Left colon (tissue), 2 donors: Measurements from ENCODE around the gene PROC. TPM values are rescaled to one million over a fixed set of nuclear protein-coding genes. Genes with fewer than 3 reads are reported as not detected.

Experiments
- ATAC-seq: fragments of 200-7000 bp; cut with Tn5 transposase; one replicate; pipeline ENCODE4 v1.9.1; 2020; ENCODE audit warnings: mild to moderate bottlenecking, moderate library complexity
- DNase-seq, 2 donors: peaks; one replicate each; pipeline ENCODE4 v3.0.0-alpha.2; 2020
- intact Hi-C, 2 donors: fragments of 100-400 bp; cut with DNase I in 1 of 2; cut with micrococcal nuclease in 1 of 2; formaldehyde crosslinking; loops; one replicate each; pipeline versions ENCODE4 v1.11.2 to v1.14.0; 2022; cut with DNase I, micrococcal nuclease
- long read RNA-seq: library from polyadenylated mRNA; unstranded; transcript quantifications from one replicate; pipeline ENCODE4 v2.0.0, GENCODE V29; 2021
- total RNA-seq, 2 donors: library from RNA; stranded (reverse); fragmentation: NEBNext Ultra II Directional; extraction: Animal tissue kit (Norgen Biotek cat#: 25700); gene quantifications; one replicate each; pipeline ENCODE4 v1.2.1, GENCODE V29; 2021
- donor health status: DM: no; HTN: no; CAD: no.
- donor health status: DM: yes; HTN: yes; CAD: no.

The PROC gene
- 1 to 10 TPM; 2.9 to 3.6 TPM for total RNA-seq
- long read RNA-seq, partial matches to known transcripts, result 0 of 1 reads
- long read RNA-seq, other reads (novel, unspliced or antisense), result 0 of 1 reads

GRCh38 chr2:127418300-127419111 lies at the start of gene PROC:
PROC (plus strand) TSS chr2:127418427; CDS start chr2:127419943, 1,516 bp downstream.
- DNase-seq (no peak), ATAC-seq (no peak)
- intact Hi-C loops, result no loop called here

GRCh38 chr2:127370010-127370409 lies 48.2 kb upstream of the PROC start:
- intact Hi-C loops, result no loop called here
- no peak for ATAC-seq
- DNase-seq, result no peak

- intact Hi-C loops, result no loop called here
- ATAC-seq (no peak), DNase-seq (no peak)
Measured at GRCh38 chr2:127371037-127371436, 47.2 kb upstream of the PROC start.

GRCh38 chr2:127373362-127374083 lies 44.7 kb upstream of the PROC start:
- ATAC-seq (peak; percentile 38), DNase-seq (no peak)
- intact Hi-C loops, result no loop called here

- DNase-seq (no peak), ATAC-seq (no peak)
- intact Hi-C loops, result no loop called here
Measured at GRCh38 chr2:127376257-127376656, 42.0 kb upstream of the PROC start.

- intact Hi-C loops, result no loop called here
- ATAC-seq, result no peak
- no peak for DNase-seq
Measured at GRCh38 chr2:127377262-127377661, 41.0 kb upstream of the PROC start.

- ATAC-seq, result no peak
- no peak for DNase-seq
- intact Hi-C loops, result no loop called here
Measured at GRCh38 chr2:127378720-127379119, 39.5 kb upstream of the PROC start.

GRCh38 chr2:127379712-127380355 lies 38.4 kb upstream of the PROC start:
- intact Hi-C loops, result no loop called here
- ATAC-seq (no peak), DNase-seq (no peak)

GRCh38 chr2:127381762-127382161 lies 36.5 kb upstream of the PROC start:
- ATAC-seq, result no peak
- DNase-seq, result no peak
- intact Hi-C loops, result no loop called here

- DNase-seq (no peak), ATAC-seq (no peak)
- intact Hi-C loops, result no loop called here
Measured at GRCh38 chr2:127382831-127383230, 35.4 kb upstream of the PROC start.

- intact Hi-C loops, result no loop called here
- ATAC-seq (no peak), DNase-seq (no peak)
Measured at GRCh38 chr2:127384529-127384928, 33.7 kb upstream of the PROC start.

- intact Hi-C loops, result no loop called here
- DNase-seq (no peak), ATAC-seq (no peak)
Measured at GRCh38 chr2:127386246-127386645, 32.0 kb upstream of the PROC start.

- intact Hi-C loops, result no loop called here
- peak; percentile 79 for ATAC-seq
Measured at GRCh38 chr2:127386764-127387654, 31.2 kb upstream of the PROC start.

GRCh38 chr2:127387655-127388422 lies 30.4 kb upstream of the PROC start, which contains the start of gene MAP3K2:
MAP3K2 (minus strand) TSS chr2:127387975; CDS start chr2:127343129, 44,846 bp downstream.
- intact Hi-C loops, result no loop called here
- DNase-seq (peak; percentile 92 to 95), ATAC-seq (peak; percentile 84)

More at GRCh38 chr2:127386764-127387654, 31.2 kb upstream of the PROC start:
- DNase-seq, result peak; percentile 87 to 88

GRCh38 chr2:127388423-127389164 lies 29.6 kb upstream of the PROC start:
- ATAC-seq (no peak), DNase-seq (no peak)
- intact Hi-C loops, result no loop called here

- DNase-seq (no peak), ATAC-seq (no peak)
- intact Hi-C loops, result no loop called here
Measured at GRCh38 chr2:127389778-127390435, 28.3 kb upstream of the PROC start.
